COLO668 (cell line): ENCODE results near the gene AIFM2.
"Not testable (repeated sequence)": the region's sequence is repeated elsewhere in the genome, so short reads cannot be mapped to it uniquely, and the experiment has no call there.

ENCODE experiments used
- DNase-seq: peaks from one replicate; lab custom pipeline; 2025; ENCODE audit not compliant: unreplicated experiment; lab: John Stamatoyannopoulos, UW

AIFM2 gene

GRCh38 chr10:70123817-70124216, 8.8 kb downstream of the AIFM2 start:
- no peak for DNase-seq

DNA sequence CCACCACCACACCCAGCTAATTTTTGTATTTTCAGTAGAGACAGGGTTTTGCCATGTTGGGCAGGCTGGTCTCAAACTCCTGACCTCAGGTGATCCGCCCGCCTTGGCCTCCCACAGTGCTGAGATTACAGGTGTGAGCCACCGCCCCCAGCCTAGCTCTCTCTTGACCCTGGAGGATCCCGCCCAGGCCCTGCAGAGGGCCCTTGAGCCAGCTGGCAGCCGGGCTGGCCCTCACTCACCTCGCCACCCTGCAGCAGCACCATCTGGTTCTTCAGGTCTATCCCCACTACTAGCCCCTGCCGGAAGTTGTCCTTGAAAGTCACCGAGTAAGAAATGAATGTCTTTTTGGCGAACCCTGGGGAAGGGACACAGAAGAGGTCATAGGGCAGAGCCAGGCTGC, 9.5 kb downstream of the AIFM2 start:
- not testable (repeated sequence) for DNase-seq

- DNase-seq, result no peak
These were observed 9.9 kb downstream of the AIFM2 start for GRCh38 chr10:70122742-70123141.

DNA sequence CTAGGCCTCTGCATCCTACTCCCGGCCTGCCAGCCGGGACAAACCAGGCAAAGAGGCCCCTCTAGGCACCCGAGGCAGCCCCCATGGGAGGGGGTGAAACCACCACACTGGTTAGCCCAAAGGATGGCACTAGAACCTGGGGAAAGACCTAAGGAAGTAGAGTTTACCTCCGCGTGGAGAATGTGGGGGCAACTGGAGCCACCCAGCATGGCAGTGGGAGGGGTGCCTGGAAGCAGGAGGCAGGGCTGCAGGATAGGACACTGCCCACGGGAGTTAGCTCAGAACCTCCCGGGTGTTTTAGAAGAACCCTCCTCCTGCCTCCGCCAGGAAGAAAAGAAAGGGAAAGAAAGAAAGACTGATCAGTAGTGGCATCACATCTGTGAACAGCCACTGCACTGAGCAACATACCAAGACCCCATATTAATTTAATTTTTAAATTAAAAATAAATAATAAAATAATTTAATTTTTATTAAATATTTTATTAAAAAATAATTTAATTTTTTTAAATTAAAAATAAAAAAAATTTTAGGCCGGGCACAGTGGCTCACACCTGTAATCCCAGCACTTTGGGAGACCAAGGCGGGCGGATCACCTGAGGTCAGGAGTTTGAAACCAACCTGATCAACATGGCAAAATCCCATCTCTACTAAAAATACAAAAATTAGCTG, 11.2 kb downstream of the AIFM2 start:
- DNase-seq, result no peak

DNA sequence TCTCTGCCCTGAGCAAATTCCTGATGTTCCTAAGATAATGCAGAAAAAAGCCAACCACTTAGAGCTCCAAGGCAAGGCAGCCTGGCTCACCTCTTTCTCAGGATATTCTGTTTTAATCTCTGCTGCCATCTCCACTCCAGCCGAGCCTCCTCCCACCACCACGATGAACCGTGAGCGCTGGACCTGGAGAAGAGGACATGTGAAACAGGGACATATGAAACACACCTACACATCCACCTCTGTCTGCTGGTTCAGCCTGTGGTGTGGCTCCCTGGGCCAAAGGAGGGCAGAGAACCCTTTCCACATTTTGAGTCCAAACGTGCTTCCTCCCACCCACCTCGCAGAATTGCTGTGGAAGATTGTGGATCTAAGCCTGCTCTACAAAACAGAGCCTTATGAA, 12.2 kb downstream of the AIFM2 start:
- no peak for DNase-seq

- DNase-seq, result no peak
These were observed 13.0 kb downstream of the AIFM2 start for GRCh38 chr10:70119623-70120022.

DNA sequence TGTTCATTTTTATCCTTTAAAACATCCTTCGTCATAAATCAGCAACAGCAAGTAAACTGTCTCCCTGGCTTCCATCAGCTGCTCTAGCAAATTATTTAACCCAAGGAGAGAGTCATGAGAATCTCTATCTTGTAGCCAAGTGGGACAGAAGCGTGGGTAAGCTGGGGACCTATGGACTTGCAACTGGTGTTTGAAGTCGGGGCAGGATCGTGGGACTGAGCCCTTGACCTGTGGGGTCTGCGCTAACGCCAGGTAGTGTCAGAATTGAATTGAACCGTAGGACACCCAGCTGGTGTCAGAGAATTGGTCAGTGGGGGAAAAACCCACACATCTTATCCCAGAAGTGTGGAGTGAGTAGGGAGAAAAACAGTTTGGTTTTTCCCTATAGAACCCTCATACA, 13.4 kb downstream of the AIFM2 start:
- no peak for DNase-seq

DNA sequence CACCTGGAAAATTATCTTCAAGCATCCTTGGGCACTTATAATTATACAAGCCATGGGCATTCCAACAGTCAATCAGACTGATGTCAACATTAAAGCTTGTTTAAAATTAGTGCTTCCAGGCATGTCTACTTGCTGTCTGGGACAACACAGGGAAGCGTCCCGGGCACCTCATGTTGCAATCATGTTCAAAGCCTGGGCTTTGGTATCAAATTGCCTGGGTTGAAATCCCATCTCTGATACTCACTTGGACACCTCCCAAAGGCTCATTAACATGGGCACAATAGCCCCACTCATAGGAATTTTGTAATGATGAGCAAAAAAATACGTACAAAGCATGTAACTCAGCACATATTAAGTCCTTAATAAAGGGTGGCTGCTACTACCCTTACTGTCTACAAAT, 14.4 kb downstream of the AIFM2 start:
- DNase-seq, result no peak

DNA sequence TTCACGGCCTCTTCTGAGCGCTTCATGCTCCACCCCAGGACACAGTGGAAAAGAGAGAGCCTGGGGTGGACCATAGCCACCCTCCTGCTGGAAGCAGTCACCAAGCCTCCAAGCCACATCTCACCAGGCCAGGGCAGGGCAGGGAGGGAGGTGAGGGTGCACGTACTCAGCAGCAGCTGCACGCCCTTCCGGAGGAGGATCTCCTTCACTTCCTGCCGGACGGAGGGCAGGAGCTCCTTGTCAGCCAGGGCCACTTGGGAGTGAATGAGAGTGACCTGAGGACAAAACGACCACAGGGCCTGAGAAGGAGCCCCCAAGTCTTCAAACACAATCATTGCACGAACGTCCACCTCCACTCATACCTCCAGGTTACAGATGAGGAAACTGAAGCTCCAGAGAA, 15.0 kb downstream of the AIFM2 start:
- no peak for DNase-seq

DNA sequence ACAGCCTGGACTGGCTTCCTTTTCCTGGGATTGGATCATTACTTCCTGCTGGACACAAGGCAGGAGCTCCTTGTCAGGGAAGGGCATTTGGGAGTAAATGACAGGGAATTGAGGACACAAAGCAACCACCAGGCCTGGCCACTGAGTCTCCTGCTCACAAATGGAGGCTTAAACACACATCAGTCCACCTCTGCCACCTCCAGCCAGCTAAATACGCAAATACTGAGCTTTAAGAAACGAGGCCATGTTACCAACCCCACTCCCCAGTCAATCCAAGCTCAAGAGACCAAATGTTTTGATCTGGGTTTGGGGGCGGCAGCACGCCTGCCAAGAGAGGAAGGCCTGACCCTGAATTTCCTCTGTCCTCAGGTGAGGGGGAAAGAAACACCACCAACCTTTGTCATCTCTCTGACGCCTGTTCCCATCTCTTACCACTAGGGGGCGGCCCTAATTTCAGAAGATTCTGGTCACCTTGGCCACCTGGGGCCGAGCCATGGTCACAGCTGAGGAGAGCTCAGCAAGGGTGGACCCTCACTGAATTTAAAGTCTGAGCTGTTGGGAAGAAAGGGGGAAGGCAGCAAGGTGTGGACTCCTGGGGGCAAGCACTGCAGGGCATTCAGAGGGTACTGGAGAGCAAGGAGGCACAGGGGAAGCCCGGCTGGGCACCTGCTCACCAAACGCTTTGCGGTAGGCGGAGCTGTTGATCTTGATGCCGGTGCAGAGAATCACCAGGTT, 16.5 kb downstream of the AIFM2 start:
- peak; percentile 33 for DNase-seq

GRCh38 chr10:70114902-70115301, 17.7 kb downstream of the AIFM2 start:
- no peak for DNase-seq

- DNase-seq, result no peak
These were observed 20.6 kb downstream of the AIFM2 start for GRCh38 chr10:70112071-70112470.

- DNase-seq, result no peak
These were observed 21.1 kb downstream of the AIFM2 start for GRCh38 chr10:70111496-70111895.

DNA sequence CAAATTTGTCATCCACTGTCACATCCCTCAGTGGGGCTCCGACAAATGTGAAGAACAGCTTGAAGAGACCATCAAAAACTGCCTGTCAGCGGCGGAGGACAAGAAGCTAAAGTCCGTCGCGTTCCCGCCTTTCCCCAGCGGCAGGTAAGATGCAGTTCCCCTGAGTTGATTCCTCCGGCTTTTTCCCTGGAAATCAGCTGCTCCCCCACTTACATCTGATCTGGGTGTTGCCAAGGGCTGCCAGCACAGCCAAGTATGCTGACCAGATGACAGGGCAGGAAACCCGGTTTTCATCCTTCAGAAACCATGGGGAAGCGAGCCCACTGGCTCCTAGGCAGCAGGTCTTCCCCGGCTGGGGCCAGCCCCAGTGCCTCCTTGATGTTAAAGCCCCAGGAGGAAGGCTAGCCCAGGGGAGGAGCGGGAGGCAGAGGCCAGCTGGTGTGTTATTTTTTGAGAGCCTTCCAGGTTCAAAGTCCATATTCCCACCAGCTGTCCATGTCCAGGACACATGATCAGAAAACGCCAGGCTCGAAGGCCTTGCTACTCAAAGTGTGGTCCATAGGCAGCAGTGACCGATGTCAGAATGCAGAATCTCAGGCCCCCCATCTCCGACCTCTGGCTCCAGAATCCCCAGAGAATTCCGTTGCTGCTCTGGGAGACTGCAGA, 23.4 kb downstream of the AIFM2 start:
- DNase-seq, result peak; percentile 46

GRCh38 chr10:70106958-70107791, 25.4 kb downstream of the AIFM2 start:
- DNase-seq, result no peak

- DNase-seq, result no peak
These were observed 31.0 kb downstream of the AIFM2 start for GRCh38 chr10:70101668-70102067.

GRCh38 chr10:70101068-70101562, 31.5 kb downstream of the AIFM2 start:
- not testable (repeated sequence) for DNase-seq

DNA sequence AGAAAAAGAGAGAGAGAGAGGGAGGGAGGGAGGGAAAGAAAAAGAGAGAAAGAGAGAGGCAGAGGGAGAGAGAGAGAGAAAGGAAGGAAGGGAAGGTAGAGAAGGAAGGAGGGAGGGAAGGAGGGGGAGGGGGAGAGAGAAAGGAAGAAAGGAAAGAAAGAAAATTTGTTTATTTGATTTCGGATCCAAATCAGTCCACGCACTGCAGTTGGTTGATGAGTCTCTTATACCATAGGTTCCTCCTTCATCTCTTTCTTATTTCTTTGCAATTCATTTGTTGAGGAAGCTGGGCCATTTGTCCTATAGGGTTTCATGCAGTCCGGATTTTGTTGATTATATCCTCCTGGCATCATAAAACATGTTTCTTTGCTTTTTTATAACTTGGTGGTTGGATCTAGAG, 34.4 kb downstream of the AIFM2 start:
- DNase-seq, result no peak

GRCh38 chr10:70097459-70097858, 35.2 kb downstream of the AIFM2 start:
- DNase-seq, result no peak

DNA sequence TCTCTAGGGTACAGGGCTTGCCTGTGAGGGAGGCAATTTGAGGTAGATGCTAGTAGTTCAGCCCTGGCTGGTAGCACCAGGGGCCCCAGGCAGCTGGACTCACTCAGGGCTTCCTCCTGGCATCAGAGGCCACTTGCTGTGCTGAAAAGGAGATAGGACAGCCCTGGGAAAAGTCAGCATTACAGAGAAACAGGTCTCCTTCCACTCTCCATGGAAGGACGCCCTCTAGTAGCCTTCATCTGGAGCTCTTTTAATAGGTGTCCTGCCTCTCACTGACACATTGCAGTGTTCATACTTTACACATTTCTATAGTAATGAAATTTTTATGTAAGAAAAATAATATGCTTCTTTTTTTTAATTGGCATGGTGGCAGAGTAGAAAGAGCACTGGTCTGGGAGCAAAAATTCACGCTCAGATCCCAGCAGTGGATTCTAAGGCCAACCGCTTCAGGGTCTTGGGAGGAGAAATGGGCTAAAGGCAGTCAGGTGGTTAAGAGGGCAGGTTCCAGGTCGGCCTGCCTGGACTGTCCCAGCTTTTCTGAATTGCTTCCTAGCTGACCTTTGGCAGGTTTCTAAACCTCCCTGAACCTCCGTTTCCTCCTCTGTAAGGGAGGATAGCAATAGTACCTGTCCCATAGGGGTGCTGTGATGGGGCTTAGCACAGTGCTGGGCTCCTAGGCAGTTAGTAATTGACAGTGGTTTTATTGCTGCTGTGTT, 35.8 kb downstream of the AIFM2 start:
- no peak for DNase-seq
